Panc1 (cell line): ENCODE data around the gene CREB3L2. TPM values are rescaled to one million over a fixed set of nuclear protein-coding genes. Genes with fewer than 3 reads are reported as not detected.
"Not testable (repeated sequence)": the region's sequence is repeated elsewhere in the genome, so short reads cannot be mapped to it uniquely, and the experiment has no call there.

Experiments used
- ATAC-seq: fragments of 200-7000 bp; cut with Tn5 transposase; 2 replicates; pipeline ENCODE4 v1.9.1; 2020; ENCODE audit warnings: mild to moderate bottlenecking, moderate library complexity
- BruUV-seq: library from RNA; stranded (reverse); fragments of 400-500 nt; replicated peaks from 2 replicates; lab custom pipeline; 2021; lab: Mats Ljungman, UMichigan
- CTCF ChIA-PET: fragments of 300-600 bp; sonication (Branson Sonifier 250); formaldehyde crosslinking; loops from one replicate; lab custom pipeline; 2022; ENCODE audit warnings: antibody characterized with exemption; lab: Charles Lee
- POLR2A ChIA-PET: fragments of 300-600 bp; sonication (Branson Sonifier 250); formaldehyde crosslinking; loops from one replicate; lab custom pipeline; 2022; ENCODE audit warnings: antibody characterized with exemption; lab: Charles Lee
- DNase-seq: peaks from one replicate; pipeline ENCODE4 v3.0.0-alpha.2; 2010; ENCODE audit warnings: low read depth, low spot score
- H3K27ac ChIP-seq: 2 replicates; pipeline ENCODE4 v1.5.1; 2011; ENCODE audit warnings: mild to moderate bottlenecking, low read length, inconsistent platforms
- H3K27me3 ChIP-seq: fragments of 200-500 bp; sonication (Bioruptor generic); 2 replicates; pipeline ENCODE4 v1.6.0; 2014; ENCODE audit warnings: low read length, inconsistent platforms; ENCODE audit not compliant: control insufficient read depth, insufficient read depth
- H3K36me3 ChIP-seq: fragments of 200-500 bp; sonication (Bioruptor generic); 2 replicates; pipeline ENCODE4 v1.5.1; 2014; ENCODE audit warnings: inconsistent platforms, mild to moderate bottlenecking, low read length, moderate library complexity; ENCODE audit not compliant: control insufficient read depth, insufficient read depth
- H3K4me1 ChIP-seq: 2 replicates; pipeline ENCODE4 v1.5.1; 2011; ENCODE audit warnings: inconsistent platforms, mild to moderate bottlenecking, low read length, moderate library complexity; ENCODE audit not compliant: control insufficient read depth, insufficient read depth
- H3K4me3 ChIP-seq, 2 experiments: 2 replicates each; pipeline ENCODE4 v1.5.1; 2011 to 2012; ENCODE audit warnings: low read depth in 2 of 2, low read length in 2 of 2, mild to moderate bottlenecking in 2 of 2, inconsistent platforms in 1 of 2, moderate library complexity in 1 of 2
- H3K9me3 ChIP-seq: fragments of 200-500 bp; sonication (Bioruptor generic); 2 replicates; pipeline ENCODE4 v1.5.1; 2014; ENCODE audit warnings: low read depth, mild to moderate bottlenecking, inconsistent platforms, low read length, moderate library complexity; ENCODE audit not compliant: control insufficient read depth, insufficient read depth
- CTCF ChIP-seq: fragments of 450-650 bp; IDR thresholded peaks from 2 replicates; pipeline ENCODE4 v1.5.1; 2017; ENCODE audit warnings: mild to moderate bottlenecking
- POLR2AphosphoS5 ChIP-seq: IDR thresholded peaks from 2 replicates; pipeline ENCODE4 v1.6.1; 2012; ENCODE audit warnings: mild to moderate bottlenecking, low read depth, low read length, moderate library complexity
- SIN3A ChIP-seq: IDR thresholded peaks from 2 replicates; pipeline ENCODE4 v1.6.1; 2012; ENCODE audit warnings: low read depth, mild to moderate bottlenecking, low read length, moderate library complexity, borderline replicate concordance; ENCODE audit not compliant: insufficient read depth
- TCF7L2 ChIP-seq: IDR thresholded peaks from 2 replicates; pipeline ENCODE4 v1.6.1; 2011; ENCODE audit warnings: mild to moderate bottlenecking, low read depth, low read length, inconsistent platforms
- in situ Hi-C: cut with HindIII; loops from 2 replicates; pipeline ENCODE4 v1.10.0; 2016; ENCODE audit warnings: low sequenced_read_pairs, low pct_unique_long_range_greater_than_20kb
- intact Hi-C: fragments of 100-400 bp; cut with micrococcal nuclease; formaldehyde crosslinking; loops from one replicate; pipeline ENCODE4 v1.10.0; 2022; ENCODE audit not compliant: unreplicated experiment
- total RNA-seq: library from RNA; stranded (reverse); gene quantifications from one replicate; pipeline ENCODE4 v1.2.1, GENCODE V29; 2021; ENCODE audit not compliant: unreplicated experiment
- TF ChIP-seq, protein P1 (sequence below), 2 experiments: IDR thresholded peaks; 2 replicates each; pipeline ENCODE4 v1.6.1; 2011 to 2012; ENCODE audit warnings: low read depth in 2 of 2, control low read depth in 1 of 2, low read length in 1 of 2, mild to moderate bottlenecking in 1 of 2, moderate library complexity in 1 of 2; ENCODE audit not compliant: insufficient read depth in 1 of 2

CREB3L2 gene
- total RNA-seq, 1 experiment from 2014 or later = 22.7 TPM

DNA sequence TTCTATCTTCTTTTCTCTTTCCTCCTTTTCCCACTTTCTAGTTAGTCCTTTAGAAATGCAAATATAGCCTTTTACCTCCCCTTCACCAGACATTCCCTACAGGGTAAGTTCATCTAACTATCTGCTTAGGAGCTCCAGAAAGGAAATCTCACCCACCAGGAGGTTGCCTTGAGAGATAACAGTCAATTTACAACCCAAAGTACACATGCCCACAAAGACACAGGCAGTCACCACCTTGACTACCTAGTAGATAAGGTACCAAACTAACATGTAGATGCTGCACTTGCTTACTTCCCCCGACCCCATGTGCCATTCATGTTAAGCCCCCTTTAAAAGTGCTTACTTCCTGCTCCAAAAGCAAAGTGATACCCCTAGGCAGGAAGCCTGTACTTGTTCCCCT, 12.8 kb upstream of the CREB3L2 start:
- no peak for ATAC-seq
- BruUV-seq = no TSS peak
- Histone ChIP-seq H3K36me3 (no peaks in the 10 kb centered on the region), H3K27ac (no peak overlapping the region), H3K27me3 (no peaks in the 10 kb centered on the region), H3K4me1 (no peaks in the 10 kb centered on the region), H3K9me3 (no peaks in the 10 kb centered on the region), H3K4me3 (no peak overlapping the region)
- no peak for DNase-seq
- no peak for TF ChIP-seq CTCF
- TF ChIP-seq, protein P1, sequence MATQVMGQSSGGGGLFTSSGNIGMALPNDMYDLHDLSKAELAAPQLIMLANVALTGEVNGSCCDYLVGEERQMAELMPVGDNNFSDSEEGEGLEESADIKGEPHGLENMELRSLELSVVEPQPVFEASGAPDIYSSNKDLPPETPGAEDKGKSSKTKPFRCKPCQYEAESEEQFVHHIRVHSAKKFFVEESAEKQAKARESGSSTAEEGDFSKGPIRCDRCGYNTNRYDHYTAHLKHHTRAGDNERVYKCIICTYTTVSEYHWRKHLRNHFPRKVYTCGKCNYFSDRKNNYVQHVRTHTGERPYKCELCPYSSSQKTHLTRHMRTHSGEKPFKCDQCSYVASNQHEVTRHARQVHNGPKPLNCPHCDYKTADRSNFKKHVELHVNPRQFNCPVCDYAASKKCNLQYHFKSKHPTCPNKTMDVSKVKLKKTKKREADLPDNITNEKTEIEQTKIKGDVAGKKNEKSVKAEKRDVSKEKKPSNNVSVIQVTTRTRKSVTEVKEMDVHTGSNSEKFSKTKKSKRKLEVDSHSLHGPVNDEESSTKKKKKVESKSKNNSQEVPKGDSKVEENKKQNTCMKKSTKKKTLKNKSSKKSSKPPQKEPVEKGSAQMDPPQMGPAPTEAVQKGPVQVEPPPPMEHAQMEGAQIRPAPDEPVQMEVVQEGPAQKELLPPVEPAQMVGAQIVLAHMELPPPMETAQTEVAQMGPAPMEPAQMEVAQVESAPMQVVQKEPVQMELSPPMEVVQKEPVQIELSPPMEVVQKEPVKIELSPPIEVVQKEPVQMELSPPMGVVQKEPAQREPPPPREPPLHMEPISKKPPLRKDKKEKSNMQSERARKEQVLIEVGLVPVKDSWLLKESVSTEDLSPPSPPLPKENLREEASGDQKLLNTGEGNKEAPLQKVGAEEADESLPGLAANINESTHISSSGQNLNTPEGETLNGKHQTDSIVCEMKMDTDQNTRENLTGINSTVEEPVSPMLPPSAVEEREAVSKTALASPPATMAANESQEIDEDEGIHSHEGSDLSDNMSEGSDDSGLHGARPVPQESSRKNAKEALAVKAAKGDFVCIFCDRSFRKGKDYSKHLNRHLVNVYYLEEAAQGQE (IDR thresholded peaks at IDR 0.05; ENCODE audit: insufficient read depth in 1 of 2, low read depth in 2 of 2, low read length in 1 of 2) = no peak
- no peak for TF ChIP-seq POLR2AphosphoS5
- intact Hi-C loops (no loop called here), in situ Hi-C loops (no loop called here)
- CTCF ChIA-PET = interaction anchor here (0.6 kb wide), 1 partner anchor 595 kb away, joined by 3 read pairs; no protein-coding TSS in a partner anchor
- POLR2A ChIA-PET = interaction anchor here (0.5 kb wide), 1 partner anchor 712 kb away, joined by 10 read pairs; no protein-coding TSS in a partner anchor

DNA sequence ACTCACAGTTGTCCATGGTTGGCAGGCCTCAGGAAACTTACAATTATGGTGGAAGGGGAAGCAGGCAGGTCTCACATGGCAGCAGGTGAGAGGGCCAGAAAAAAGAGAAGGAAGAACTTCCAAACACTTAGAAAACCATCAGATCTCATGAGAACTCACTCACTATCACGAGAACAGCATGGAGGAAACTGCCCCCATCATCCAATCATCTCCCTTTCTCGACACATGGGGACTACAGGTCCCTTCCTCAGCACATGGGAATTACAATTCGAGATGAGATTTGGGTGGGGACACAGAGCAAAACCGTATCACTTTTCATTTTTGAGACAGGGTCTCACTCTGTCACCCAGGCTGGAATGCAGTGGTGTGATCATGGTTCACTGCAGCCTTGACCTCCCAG, 12.3 kb upstream of the CREB3L2 start:
- BruUV-seq, H3K27me3 ChIP-seq, in situ Hi-C loops, H3K4me3 ChIP-seq, ATAC-seq, POLR2A ChIA-PET, H3K4me1 ChIP-seq, H3K27ac ChIP-seq, H3K9me3 ChIP-seq, DNase-seq, H3K36me3 ChIP-seq, intact Hi-C loops: not testable (repeated sequence)
- CTCF ChIA-PET = interaction anchor here (0.6 kb wide), 1 partner anchor 595 kb away, joined by 3 read pairs; no protein-coding TSS in a partner anchor

DNA sequence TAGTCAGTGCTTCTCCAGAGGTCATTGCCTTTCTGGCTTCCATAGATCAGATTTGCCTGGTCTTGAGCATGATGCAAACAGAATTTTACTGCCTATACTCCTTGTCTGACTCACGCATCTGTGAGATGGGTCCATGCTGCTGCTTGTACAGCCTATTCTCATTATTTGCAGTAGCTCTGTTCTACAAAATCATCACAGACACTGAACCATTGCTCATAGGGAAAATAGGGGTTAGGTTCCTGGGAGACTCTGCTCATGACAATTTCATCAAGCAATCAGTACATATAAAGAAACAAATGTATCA, 7.4 kb upstream of the CREB3L2 start:
- TF ChIP-seq CTCF (no peak), SIN3A (no peak), POLR2AphosphoS5 (no peak), TCF7L2 (no peak)
- TF ChIP-seq, protein P1 (IDR thresholded peaks at IDR 0.05; ENCODE audit: insufficient read depth in 1 of 2, low read depth in 2 of 2, low read length in 1 of 2) = no peak
- Histone ChIP-seq H3K36me3 (no peaks in the 10 kb centered on the region), H3K9me3 (no peaks in the 10 kb centered on the region), H3K27me3 (no peaks in the 10 kb centered on the region), H3K4me3 (no peak overlapping the region), H3K4me1 (no peaks in the 10 kb centered on the region), H3K27ac (no peak overlapping the region)
- BruUV-seq = no TSS peak
- POLR2A ChIA-PET = no interaction called here
- CTCF ChIA-PET = interaction anchor here (0.6 kb wide), 2 partner anchors 10 to 106 kb away, joined by 3 to 6 read pairs; no protein-coding TSS in a partner anchor
- ATAC-seq (no peak), DNase-seq (no peak)
- intact Hi-C loops = loop anchor here (1.0 to 5.0 kb wide), 3 partner anchors 106 to 402 kb away; no protein-coding TSS in a partner anchor
- in situ Hi-C loops = no loop called here
